T-helper 9 cell (primary cell): ENCODE data around the gene RPS5.
"Not testable (repeated sequence)": the region's sequence is repeated elsewhere in the genome, so short reads cannot be mapped to it uniquely, and the experiment has no call there.

ENCODE experiments used
- DNase-seq: peaks from one replicate; pipeline ENCODE4 v3.0.0-alpha.2; 2020

Gene RPS5

DNA sequence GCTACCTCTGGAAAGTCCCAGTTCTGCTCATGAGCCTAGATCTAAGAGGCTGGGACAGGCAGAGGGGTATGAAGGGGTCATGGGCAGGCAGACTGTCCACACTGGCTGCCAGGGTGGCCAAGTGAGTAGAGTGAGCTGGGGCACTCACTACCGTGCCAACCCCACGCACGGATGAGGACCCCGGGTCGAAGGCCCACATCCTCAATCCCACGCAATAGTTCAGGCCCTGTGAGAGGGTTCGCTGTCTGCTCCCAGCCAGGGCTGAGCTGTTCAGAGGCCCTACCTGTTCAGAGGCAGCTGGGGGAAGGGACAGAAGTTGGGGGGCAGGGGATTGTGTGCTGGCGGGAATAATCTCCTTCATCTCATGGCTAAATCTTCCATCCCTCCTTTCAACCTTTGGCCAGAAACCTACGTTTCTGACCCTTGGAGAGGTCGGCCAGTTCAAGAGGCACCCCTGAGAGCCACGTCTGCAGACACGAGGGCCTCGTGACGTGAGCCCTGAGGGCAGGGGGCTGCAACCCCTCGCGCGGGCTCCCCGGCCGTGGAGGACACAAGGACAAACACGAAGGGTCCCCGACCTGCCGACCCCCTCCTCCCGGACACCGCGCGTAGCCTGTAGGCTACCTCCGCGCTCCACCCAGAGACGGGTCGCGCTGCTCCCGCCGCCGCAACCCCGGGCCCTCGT, 1.0 kb upstream of the RPS5 start:
- DNase-seq = no peak

DNA sequence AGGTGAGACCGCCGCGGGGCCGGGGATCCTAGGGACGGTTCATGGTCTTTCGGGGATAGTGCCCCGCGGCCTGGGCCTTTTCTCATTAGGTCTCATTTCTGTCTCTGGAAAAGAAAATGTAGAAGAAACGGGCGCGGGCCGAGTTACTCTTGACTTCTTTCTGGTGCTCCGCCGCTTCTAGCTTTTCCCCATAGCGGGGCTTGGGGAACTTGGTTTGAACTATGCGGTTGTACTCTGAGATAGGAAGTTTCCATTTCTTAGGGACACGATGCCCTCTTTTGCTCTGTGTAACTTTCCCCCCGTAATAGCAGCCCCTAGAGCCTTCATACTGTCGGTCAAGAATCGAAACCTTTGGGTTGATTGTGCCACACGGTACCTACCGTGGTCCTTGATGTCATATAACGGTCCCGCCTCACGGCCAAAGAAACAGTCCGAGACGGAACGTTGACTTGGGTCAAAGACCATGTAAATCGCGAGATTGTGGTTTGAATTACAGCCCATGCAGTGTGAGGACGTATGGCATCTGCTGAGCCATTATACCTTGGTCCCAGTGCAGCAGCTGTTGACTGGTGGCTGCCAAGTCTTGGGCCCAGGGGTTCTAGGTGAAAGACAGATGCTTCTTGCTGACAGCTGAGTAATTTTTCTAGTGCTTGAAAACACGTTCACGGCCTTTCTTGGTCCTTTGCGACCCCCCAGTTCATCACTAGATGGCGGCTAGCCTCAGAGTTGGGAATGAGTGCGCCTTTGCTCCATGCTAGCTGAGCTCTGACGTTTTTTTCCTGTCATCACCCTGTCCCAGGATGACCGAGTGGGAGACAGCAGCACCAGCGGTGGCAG, 487 bp downstream of the RPS5 start:
- no peak for DNase-seq

DNA sequence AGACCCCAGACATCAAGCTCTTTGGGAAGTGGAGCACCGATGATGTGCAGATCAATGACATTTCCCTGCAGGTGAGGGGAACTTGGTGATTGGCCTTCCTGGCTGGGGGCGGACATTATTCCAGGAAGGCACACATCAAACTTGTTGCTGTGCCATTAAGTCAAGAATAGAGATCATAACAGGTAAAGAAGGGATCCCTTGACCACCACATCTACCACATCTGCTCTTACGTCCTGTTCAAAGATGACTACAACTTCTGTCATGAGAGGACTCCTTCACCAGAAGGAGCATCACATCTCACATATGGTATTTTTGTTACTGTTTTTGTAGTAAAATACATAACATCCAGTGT, 1.1 kb downstream of the RPS5 start:
- DNase-seq = no peak

DNA sequence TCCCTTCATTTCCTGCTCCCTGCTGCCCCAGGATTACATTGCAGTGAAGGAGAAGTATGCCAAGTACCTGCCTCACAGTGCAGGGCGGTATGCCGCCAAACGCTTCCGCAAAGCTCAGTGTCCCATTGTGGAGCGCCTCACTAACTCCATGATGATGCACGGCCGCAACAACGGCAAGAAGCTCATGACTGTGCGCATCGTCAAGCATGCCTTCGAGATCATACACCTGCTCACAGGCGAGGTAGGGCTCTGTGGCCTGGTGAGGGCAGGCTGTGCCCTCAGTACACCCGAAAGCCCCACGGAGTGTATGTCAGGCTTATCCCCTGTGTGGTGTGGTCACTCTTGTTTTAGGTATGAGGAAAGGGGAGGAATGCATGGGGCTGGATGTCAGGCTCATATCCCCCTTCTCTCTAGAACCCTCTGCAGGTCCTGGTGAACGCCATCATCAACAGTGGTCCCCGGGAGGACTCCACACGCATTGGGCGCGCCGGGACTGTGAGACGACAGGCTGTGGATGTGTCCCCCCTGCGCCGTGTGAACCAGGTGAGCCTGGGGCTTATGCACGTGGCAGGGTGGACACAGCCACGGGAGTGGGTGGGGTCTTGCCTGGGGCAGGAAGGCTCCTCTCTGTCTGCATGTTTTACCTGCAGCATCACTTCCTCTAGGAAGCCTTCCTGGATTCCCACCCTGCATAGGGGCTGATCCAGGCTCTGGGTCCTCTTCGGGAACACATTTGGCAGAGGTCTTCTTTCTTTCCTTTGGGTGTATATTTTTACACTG, 6.1 kb downstream of the RPS5 start:
- DNase-seq = no peak

DNA sequence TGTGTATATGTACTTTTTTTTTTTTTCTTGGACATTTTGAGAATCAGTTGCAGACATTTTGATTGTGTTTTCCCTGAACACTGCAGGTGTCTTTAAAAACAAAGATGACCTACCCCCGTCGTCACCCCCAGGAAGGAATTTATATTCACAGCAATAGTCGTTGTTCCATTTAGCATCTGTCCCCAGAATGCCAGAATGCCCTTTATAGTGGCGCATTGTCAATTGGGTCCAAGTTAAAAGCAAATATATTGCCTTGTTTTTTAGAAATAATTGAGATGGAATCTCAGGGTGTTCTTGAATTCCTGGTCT, 6.6 kb downstream of the RPS5 start:
- DNase-seq = no peak

DNA sequence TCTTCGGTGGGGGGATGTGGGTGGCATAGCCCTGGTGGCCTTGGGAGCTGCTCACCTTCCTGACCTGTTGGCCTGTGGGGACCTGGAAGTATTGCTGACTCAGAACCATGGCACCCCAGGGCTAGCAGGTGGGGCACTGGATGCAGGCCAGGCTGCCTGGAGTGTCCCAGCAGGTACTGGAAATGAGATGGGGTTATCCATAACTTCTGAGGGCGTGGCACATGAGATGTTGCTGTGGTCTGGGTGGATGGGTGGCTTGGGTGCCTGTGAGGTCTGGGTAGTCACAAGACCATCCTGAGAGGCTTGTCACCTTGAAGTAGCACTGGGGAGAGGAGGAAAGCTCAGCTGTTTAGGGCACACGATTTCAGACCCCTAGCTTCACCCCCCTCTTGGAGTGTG, 7.8 kb downstream of the RPS5 start:
- no peak for DNase-seq

DNA sequence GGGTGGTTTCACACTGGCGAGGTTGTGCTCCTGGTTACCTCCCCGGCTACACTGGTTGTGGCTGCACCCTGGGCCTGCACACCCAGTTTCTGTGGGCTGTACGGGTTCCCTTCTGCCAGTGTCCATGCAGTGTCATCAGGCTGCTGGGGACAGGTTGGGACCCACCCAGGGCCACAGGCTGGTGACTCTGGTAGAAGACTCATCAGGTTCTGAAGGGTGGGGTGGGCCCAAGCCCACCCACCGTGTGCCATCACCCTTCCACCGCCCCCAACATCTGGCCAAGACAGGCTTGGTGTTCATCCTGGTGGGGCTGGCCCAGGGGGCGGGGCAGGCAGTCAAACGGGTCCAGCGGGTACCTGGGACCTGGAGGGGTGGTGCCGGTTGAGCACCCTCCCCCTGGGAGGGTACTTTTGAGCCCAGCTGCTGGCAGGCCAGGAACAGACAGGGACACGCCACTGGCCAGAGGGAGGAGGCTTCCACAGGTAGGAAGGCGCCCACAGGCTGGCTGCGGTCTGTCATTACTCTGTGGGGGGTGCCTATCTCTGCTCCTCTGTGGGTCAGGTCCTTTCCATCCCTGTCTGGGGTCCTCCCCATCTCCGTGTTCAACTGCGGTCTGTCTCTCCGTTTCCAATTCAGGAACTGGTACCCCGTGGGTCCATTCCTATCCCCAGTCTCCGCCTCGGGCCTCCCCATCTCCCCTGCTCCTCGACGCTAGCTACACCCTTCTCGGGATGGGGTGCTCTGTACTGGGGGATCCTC, 8.3 kb downstream of the RPS5 start, which contains the start of gene RNF225:
RNF225 (plus strand) TSS at position 437 of the 759 bp plus-strand sequence. CDS start 434 bp downstream, outside the sequence.
- DNase-seq = no peak

DNA sequence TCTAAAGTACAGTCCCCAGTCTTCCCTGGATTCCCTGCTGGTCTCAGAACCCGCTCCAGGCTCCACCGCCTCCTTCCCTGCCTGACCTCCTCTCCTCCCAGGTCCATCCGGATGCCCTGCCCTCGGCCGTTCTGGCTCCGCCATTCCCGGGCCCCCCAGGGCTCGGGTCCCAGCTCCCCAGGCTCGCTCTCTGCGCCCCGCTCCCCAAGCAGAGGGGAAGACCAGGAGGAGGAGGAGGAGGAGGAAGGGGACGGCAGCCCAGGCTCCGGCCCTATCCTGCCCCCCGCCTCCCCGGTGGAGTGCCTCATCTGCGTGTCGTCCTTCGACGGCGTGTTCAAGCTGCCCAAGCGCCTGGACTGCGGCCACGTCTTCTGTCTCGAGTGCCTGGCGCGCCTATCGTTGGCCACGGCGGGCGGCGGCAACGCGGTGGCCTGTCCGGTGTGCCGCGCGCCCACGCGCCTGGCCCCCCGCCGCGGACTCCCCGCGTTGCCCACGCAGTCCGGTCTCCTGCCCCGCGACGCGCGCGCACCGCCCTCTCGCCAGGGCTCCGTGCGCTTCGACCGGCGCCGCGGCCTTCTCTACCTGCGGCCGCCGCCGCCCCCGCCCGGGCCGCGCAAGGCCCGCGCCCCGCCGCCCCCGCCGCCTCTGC, 9.0 kb downstream of the RPS5 start:
- no peak for DNase-seq

DNA sequence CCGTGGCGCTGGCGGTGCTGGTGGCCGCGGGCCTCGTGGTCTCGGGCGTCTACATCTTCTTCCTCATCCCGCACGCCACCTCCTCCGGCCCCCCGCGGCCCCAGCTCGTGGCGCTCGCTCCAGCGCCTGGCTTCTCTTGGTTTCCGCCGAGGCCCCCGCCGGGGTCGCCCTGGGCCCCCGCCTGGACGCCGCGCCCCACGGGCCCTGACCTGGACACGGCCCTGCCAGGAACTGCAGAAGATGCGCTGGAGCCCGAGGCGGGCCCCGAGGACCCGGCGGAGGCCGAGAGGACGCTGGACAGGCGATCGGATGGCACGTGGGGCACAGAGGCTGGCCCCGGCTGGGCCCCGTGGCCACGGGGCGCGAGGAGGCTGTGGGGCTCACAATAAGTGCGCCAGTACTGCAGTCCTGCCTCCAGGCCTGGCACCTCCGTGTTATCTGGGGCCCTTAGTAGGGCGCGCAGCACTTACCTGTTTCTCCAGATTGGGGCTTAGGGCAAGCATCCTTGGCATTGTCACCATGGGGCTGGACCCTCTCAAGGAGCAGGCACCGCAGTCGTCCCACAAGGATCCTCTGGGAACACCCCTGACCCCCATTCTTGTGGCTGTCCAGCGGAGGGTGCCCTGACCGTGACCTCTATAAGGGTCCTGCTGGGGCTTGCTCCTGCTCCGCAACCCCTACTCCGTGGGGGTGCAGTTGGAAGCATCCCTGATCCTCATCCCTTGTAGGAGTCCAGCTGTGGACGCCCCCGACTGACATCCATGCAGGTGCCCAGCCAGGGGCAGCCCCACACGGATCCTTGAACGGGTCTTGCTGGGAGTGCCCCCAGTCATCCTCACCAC, 9.8 kb downstream of the RPS5 start:
- no peak for DNase-seq

DNA sequence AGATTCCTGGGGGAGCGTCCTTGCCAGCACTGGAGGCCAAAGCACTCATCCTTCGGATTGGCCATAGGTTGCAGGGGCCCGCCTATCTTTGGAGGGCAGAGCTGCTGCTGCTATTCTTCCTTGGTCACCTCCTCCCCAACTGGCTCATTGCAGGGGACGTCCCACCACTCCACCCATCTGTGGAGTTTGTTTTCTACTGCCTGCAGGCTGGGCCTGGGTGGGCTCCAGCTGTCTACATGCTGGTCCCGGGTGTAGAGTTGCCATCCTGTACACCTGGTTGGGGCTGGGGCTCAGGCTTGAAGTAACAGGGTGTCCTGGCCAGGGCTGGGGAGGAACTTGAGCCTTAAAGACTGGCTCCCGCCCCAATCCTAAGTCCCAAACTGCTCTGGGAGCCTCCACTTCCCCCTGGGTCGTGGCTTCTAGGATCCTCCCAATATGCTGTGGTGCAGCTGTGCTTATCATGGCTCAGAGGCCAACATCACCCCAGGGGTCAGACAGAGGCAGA, 10.5 kb downstream of the RPS5 start:
- no peak for DNase-seq

DNA sequence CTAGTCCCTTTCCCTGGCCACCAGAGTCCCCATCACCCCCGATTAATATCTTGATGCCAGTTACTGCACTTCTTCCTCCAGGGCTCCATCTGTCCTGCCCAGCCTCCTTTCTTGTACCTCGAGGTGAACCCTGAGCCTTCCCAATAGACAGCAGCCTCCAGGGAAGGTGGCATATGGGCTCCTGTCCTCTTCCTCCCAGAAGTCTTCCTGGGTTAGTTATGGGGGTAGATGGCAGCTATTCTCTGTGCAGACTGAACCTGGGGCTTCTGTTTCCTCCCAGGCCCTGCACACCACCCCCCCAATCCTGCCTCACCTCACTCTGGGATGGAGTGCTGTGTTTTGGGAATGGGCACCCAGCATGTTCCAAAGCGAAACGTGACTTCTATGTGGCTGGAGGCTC, 11.0 kb downstream of the RPS5 start:
- no peak for DNase-seq

DNA sequence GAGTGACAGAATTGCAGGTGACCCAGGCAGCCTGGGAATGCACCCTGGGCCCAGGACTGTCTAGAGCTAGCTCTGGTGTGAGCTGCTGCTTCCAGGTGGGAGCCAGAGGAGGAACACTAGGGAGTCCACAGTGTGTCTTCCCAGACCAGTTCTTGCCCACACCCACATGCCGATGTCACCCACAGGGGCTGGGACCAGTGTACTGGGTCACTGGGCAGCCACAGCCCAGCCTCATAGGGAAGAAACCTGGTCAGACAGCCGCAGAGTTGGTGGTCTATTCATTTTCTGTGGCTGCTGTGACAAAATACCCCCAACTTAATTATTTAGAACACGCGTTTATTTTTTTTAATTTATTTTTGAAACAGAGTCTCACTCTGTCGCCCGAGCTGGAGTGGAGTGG, 11.5 kb downstream of the RPS5 start:
- DNase-seq = no peak

DNA sequence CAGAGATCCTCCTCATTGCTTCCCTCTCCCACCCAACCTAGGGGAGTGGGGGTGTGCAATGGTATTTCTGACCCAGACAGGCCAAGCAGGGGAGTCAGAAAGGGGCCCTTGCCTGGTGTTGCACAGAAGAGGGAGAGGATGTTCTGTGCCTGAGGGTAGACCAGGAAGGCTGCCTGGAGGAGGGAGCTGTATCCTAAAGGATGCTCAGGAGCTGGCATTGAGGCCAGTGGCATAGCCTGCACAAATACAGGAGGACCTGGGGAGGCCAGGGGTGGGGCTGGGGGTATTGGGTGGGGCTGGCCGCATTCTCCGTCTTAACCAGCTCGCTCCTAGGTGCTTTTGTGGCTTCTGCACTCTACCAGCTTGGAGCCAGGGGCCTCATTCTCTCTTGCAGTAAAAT, 12.8 kb downstream of the RPS5 start:
- DNase-seq = no peak

DNA sequence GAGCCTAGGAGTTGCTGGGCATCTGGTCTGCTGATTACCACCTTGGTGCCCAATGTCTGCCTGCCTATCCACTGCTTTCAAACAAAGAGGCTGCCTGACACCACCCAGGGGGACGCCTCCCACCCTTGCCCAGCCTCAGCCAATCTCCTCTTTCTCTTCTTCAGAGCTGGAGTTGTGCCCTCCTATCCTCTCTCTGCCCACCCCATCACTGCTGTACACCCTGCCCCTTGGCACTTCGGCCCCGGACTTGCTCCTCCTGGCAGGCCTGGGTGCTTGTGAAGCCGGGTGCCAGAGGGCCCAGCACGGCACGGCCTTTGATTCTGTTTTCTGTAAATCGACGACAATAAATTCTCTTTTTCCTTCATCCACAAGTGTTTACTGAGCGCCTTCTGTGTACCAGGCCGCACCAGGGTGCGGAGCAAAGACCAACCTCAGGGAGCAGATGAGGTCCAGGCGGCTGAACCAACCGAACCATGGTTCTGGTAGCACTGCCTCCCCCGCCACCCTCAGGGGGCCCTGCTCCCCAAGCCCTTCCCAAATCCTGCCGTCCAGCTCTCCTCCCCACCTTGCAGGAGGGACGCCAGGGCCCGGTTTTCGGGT, 13.3 kb downstream of the RPS5 start:
- no peak for DNase-seq

DNA sequence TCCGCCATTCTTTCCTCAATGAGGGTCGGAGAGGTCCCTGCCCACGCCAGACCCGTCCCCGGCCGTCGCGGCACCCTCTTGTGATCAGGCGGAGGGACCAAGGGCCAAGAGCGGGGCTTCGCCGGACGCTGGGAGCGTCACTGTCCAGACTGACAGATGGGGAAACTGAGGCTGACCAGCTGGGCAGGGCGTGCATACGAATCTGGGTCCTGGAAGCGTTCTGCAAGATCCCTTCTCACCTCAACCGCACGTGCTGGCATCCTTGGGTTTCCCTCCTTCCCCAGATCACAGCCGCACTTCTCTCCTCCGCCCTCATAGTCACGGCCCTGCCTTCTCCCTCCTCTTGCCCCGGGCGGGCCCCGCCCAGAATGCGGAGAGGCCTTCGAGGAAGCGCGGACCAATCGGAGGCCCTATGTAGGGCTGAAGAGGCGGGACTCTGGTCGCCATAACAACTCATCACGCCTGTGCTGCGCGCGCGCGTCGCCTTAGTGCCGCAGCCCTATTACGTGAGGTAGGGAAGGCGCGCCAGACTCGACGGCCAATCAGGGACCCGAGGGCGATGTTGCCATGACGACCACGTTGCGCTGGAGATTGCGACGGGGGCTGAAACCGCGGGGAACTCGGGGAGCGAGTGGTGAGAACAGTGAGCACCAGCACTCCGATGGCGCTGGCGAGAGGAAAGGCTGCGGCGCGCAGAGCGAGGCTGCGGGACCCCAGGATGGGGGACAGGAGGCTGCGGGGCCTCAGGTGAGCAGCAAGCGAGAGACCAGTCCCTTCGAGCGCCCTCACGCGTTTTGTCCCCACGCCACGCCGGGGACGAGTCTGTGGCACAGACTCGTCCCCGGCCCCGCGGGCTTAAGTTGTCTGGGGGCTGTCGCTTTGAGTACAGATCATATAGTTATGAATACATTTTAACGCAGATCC, 14.1 kb downstream of the RPS5 start:
- peak; percentile 99 for DNase-seq

DNA sequence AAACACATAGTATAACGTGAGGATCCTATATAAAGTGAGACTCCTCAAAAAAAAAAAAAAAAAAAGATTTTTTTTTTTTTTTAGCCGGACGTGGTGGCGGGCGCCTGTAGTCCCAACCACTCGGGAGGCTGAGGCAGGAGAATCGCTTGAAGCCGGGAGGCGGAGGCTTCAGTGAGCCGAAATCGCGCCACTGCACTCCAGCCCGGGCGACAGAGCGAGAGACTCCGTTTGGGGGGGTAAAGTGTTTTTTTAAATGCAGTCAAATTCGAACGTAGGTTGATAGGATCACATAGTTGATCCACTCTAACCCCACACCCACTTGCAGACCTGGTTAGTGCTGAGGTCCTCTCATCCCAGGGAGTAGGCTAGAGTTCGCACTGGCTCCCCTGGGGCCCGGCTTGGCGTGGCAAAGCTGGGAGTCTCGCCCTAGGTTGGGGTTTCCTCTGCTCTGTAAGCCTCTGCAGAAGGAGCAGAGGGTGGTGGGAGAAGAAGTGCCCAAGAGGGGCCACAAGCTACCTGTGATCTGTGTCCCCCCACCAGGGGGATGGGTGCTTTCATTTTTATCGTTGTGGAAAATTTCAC, 14.9 kb downstream of the RPS5 start:
- no peak for DNase-seq

DNA sequence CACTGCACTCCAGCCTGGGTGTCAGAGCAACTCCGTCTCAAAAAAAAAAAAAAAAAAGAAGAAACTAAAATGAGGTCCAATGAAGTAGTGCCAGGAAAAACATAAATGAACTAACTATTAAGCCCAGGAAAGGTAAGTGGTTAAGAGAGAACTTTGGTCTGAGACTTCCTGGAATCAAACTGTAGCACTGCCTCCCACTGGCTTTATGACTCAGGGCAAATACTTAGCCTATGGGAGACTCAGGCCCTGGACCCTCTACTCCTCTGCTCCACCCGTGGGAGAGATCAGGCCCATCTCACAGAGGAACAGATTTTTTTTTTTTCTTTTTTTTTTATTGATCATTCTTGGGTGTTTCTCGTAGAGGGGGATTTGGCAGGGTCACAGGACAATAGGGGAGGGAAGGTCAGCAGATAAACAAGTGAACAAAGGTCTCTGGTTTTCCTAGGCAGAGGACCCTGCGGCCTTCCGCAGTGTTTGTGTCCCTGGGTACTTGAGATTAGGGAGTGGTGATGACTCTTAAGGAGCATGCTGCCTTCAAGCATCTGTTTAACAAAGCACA, 16.9 kb downstream of the RPS5 start:
- not testable (repeated sequence) for DNase-seq

DNA sequence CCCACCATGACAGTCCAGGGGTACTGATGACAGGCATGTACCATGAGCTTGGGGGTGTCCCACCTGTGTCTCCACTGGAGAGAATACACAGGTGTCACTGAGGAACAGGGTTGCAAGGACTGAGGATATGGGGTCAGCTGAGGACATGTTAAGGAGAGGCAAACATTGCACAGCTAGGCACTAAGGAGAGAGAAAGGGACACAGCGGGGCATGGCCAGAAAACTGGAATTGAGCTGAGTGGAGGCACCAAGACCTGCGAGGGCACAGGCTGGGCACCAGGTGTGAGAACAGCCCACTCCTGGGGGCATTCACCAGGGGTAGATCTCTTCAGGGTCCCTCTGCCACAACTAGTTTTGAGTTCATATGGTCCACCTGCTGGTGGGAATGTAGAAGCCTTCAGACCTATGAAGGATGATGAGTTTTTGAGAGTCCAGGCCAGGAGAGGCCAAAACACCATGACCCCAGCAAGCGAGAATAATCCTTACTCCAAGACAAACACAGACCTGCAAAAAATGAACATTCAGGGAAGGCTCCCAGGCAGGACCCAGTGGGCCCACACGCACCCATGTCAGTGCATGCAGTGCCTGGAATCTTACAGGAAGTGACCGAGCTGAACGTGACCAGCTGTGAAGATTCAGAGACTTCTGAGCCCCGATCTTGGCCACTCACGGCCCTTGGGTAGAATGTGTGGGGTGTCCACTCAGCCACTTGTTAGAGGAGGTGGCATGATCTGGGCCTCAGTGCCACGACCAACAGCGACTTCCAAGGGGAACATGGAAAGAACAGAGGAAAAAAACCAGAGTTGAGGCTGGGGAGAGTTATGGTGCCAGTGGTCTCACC, 20.0 kb downstream of the RPS5 start:
- DNase-seq = no peak
